GM18499 (cell line): ENCODE measurements around the gene CLINT1.
"Not testable (repeated sequence)": the region's sequence is repeated elsewhere in the genome, so short reads cannot be mapped to it uniquely, and the experiment has no call there.

Experiments used
- ATAC-seq: cut with Tn5 transposase; IDR thresholded peaks from one replicate; pipeline ENCODE4 v1.9.1; 2021; ENCODE audit warnings: moderate number of reproducible peaks; ENCODE audit not compliant: insufficient read depth, unreplicated experiment

Gene CLINT1

GRCh38 chr5:157864067-157864466 is 5.1 kb upstream of the CLINT1 start:
- no peak for ATAC-seq

GRCh38 chr5:157862183-157862851 is 3.4 kb upstream of the CLINT1 start:
- no peak for ATAC-seq

- ATAC-seq: peak; percentile 55
Measured at GRCh38 chr5:157860898-157861890, 2.2 kb upstream of the CLINT1 start.

- ATAC-seq: no peak
Measured at GRCh38 chr5:157859227-157859575, 256 bp upstream of the CLINT1 start.

GRCh38 chr5:157857816-157858526 is 974 bp downstream of the CLINT1 start:
- no peak for ATAC-seq

GRCh38 chr5:157855404-157855994 is 3.4 kb downstream of the CLINT1 start:
- no peak for ATAC-seq

- not testable (repeated sequence) for ATAC-seq
Measured at GRCh38 chr5:157853365-157853764, 5.6 kb downstream of the CLINT1 start.

- ATAC-seq: no peak
Measured at GRCh38 chr5:157845914-157846598, 12.9 kb downstream of the CLINT1 start.

GRCh38 chr5:157842787-157843186 is 16.2 kb downstream of the CLINT1 start:
- no peak for ATAC-seq

- no peak for ATAC-seq
Measured at GRCh38 chr5:157842185-157842584, 16.8 kb downstream of the CLINT1 start.

- no peak for ATAC-seq
Measured at GRCh38 chr5:157839157-157839795, 19.7 kb downstream of the CLINT1 start.

GRCh38 chr5:157836121-157836753 is 22.7 kb downstream of the CLINT1 start:
- ATAC-seq: no peak

GRCh38 chr5:157835041-157835440 is 23.9 kb downstream of the CLINT1 start:
- no peak for ATAC-seq

- no peak for ATAC-seq
Measured at GRCh38 chr5:157828944-157829639, 29.9 kb downstream of the CLINT1 start.

GRCh38 chr5:157828105-157828943 is 30.6 kb downstream of the CLINT1 start:
- no peak for ATAC-seq

- ATAC-seq: no peak
Measured at GRCh38 chr5:157827423-157827822, 31.5 kb downstream of the CLINT1 start.

GRCh38 chr5:157823655-157824054 is 35.3 kb downstream of the CLINT1 start:
- ATAC-seq: no peak
